GM18517 (cell line): Measurements from ENCODE around the gene CHRM2.

Source experiments
- ATAC-seq: cut with Tn5 transposase; IDR thresholded peaks from one replicate; pipeline ENCODE4 v1.9.1; 2021; ENCODE audit warnings: mild to moderate bottlenecking, moderate library complexity; ENCODE audit not compliant: unreplicated experiment

Gene CHRM2

GRCh38 chr7:136956232-136956631 is 87.8 kb downstream of the CHRM2 start:
- no peak for ATAC-seq

- no peak for ATAC-seq
These were observed 88.2 kb downstream of the CHRM2 start for GRCh38 chr7:136956671-136957070.

GRCh38 chr7:136957391-136957790 is 88.9 kb downstream of the CHRM2 start:
- no peak for ATAC-seq

DNA sequence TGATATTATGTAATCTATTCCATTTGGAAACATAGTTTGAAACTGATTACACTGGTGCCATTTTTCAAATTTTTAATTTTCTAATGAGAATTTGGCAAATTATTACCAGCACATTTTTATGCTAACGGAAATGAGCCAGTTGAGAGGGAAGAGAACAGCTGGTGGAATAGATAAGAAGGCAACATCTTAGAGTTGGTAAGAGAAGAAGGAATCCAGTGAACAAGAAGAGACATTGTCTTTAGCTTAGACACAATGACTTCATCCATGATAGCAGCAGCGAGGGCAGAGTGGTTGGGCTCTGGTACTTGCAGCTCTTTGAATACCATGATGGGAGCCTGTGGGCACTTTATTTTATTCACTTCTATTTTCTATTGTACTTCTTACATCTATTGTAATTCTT is 89.6 kb downstream of the CHRM2 start:
- no peak for ATAC-seq

GRCh38 chr7:136964347-136964746 is 95.9 kb downstream of the CHRM2 start:
- no peak for ATAC-seq

- ATAC-seq = no peak
These were observed 98.4 kb downstream of the CHRM2 start for GRCh38 chr7:136966825-136967224.

- no peak for ATAC-seq
These were observed 101.3 kb downstream of the CHRM2 start for GRCh38 chr7:136969761-136970160.

DNA sequence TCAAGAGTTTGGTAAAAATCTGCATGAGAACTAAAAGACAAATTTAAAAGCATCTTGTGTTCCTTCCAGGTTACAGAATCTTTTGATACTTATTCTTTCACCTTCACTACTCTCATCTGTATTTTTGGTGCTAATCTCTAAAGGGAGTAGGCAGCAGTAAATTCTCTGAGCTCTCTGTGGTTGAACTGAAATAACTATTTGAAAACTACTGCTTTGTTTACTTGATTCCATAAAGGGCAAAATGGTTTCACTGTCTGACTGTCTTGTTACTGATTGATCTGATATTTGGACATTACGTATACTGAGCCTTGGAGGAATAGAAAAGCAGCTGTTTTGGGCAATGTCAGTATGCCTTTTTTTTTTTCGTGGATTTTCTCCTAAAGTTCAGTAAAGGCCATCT is 103.3 kb downstream of the CHRM2 start:
- no peak for ATAC-seq

- ATAC-seq = no peak
These were observed 108.2 kb downstream of the CHRM2 start for GRCh38 chr7:136976504-136977251.

GRCh38 chr7:136993377-136993776 is 124.9 kb downstream of the CHRM2 start:
- ATAC-seq = no peak

- no peak for ATAC-seq
These were observed 129.3 kb downstream of the CHRM2 start for GRCh38 chr7:136997735-136998134.

- no peak for ATAC-seq
These were observed 130.0 kb downstream of the CHRM2 start for GRCh38 chr7:136998495-136998894.

GRCh38 chr7:137000621-137001020 is 132.2 kb downstream of the CHRM2 start:
- ATAC-seq = no peak

DNA sequence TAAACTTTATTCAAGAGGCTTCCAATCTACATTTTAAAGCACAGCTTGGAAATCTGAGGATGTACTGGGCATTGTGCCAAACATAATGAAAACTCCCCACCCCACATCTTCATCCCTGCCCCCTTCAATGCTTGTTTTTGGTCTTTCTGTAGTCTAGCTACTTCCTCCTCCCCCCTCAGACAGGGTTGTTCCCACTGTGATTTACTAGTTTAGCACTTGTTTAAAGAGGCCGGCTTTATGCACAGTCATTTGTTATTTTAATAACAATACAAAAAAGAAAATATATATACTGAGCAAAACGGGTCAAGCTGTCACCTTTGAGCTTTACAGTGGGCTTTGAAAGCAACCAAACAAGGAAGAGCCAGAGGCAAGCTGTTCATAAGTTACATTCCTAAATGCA is 132.6 kb downstream of the CHRM2 start:
- no peak for ATAC-seq

GRCh38 chr7:137001478-137001877 is 133.0 kb downstream of the CHRM2 start:
- no peak for ATAC-seq

DNA sequence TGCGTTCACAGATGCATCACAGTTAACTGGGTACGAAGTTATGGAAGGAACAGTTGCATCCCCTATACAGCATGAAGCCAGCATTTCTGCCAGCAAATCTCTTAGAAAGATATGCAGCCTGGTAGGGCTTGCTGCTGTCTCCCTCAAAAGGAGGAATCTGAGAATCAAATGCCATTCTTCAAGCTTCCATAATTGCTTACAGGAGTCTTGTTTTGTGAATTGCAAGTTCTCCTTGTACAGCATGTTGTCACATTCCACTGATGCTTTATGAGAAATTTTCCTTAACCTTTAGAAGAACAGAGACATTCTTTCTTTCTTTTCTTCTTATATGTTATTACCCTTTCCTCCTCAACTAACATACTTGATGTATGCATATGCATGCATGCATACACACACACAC is 134.6 kb downstream of the CHRM2 start:
- no peak for ATAC-seq

DNA sequence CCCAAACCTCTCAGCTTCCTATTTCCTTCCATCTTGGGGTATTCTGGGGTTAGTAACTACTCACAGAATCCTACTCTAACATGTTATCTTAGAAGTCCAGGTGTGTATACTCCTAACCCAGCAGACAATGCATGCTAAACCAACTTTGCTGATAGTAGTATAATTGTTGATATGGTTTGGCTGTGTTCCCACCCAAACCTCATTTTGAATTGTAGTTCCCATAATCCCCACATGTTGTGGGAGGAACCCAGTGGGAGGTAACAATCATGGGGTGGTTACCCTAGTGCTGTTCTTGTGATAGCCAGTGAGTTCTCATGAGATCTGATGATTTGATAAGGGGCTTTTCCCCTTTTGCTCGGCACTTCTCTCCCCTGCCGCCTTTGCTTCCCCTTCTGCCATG is 135.1 kb downstream of the CHRM2 start:
- ATAC-seq = no peak

GRCh38 chr7:137005873-137006272 is 137.4 kb downstream of the CHRM2 start:
- no peak for ATAC-seq

DNA sequence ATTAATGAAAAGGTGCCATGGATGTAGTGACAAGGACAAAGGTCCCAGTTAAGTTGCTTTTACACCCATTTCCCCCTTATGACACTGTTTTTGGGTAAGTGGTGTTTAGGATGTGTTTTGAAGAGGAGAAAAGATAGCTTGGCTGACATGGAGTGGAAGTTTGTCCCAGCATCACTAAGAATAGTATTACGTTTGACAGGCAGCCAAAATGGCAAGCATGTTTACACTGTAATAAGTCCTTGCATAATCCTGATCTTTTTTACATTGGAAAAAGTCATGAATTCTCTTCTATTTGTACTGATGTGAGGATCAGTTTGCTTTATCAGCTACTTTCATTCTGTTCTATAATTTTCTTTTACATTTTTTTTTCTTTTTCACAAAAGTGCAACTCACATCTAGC is 137.8 kb downstream of the CHRM2 start:
- ATAC-seq = no peak

GRCh38 chr7:137007001-137007694 is 138.7 kb downstream of the CHRM2 start:
- ATAC-seq = no peak

GRCh38 chr7:137009404-137009803 is 141.0 kb downstream of the CHRM2 start:
- no peak for ATAC-seq

- ATAC-seq = no peak
These were observed 146.6 kb downstream of the CHRM2 start for GRCh38 chr7:137015015-137015414.

- ATAC-seq = no peak
These were observed 148.8 kb downstream of the CHRM2 start for GRCh38 chr7:137017221-137017620.
